H1 (cell line): ENCODE results near the gene PLCB1.

ENCODE experiments used
- EZH2 ChIP-seq: fragments of 200-600 bp; sonication (generic); IDR thresholded peaks from 2 replicates; pipeline ENCODE4 v1.7.1; 2012; ENCODE audit warnings: low read depth, mild to moderate bottlenecking, moderate library complexity, low read length, inconsistent platforms; ENCODE audit not compliant: severe bottlenecking
- PHF8 ChIP-seq: fragments of 200-600 bp; sonication (generic); conservative IDR thresholded peaks from 2 replicates; pipeline ENCODE4 v1.7.1; 2012; ENCODE audit warnings: low read depth, mild to moderate bottlenecking, inconsistent platforms, low read length, moderate library complexity
- POLR2A ChIP-seq, 2 experiments: IDR thresholded peaks; 1 replicate in 1 of 2; 2 replicates in 1 of 2; pipeline ENCODE4 v1.6.1; 2011; ENCODE audit warnings: low read depth in 2 of 2, low read length in 2 of 2, mild to moderate bottlenecking in 2 of 2; ENCODE audit errors: control extremely low read depth in 1 of 2
- RAD21 ChIP-seq, 2 experiments: IDR thresholded peaks in 1 of 2; conservative IDR thresholded peaks in 1 of 2; 2 replicates each; pipeline ENCODE4 v1.6.1; 2011; ENCODE audit warnings: low read depth in 2 of 2, low read length in 2 of 2, improper control_type of control experiment in 1 of 2, inconsistent platforms in 1 of 2, mild to moderate bottlenecking in 1 of 2, moderate library complexity in 1 of 2
- SIN3A ChIP-seq, 2 experiments: IDR thresholded peaks in 1 of 2; conservative IDR thresholded peaks in 1 of 2; 2 replicates each; pipeline ENCODE4 v1.6.1; 2011 to 2012; ENCODE audit warnings: low read length in 2 of 2, improper control_type of control experiment in 1 of 2, low read depth in 1 of 2, mild to moderate bottlenecking in 1 of 2
- SP2 ChIP-seq: IDR thresholded peaks from 2 replicates; pipeline ENCODE4 v1.6.1; 2012; ENCODE audit warnings: mild to moderate bottlenecking, low read length, inconsistent platforms
- YY1 ChIP-seq: IDR thresholded peaks from 2 replicates; pipeline ENCODE4 v1.6.1; 2011; ENCODE audit warnings: low read depth, mild to moderate bottlenecking, low read length
- TF ChIP-seq, protein P1 (sequence below), 3 experiments: IDR thresholded peaks; 1 replicate in 2 of 3; 2 replicates in 1 of 3; pipeline versions ENCODE4 v1.5.1 to v1.6.1; 2011; ENCODE audit warnings: low read length in 3 of 3, mild to moderate bottlenecking in 3 of 3, inconsistent platforms in 2 of 3, low read depth in 1 of 3, moderate library complexity in 1 of 3; ENCODE audit not compliant: insufficient read depth in 1 of 3; ENCODE audit errors: control extremely low read depth in 1 of 3
- TF ChIP-seq, protein P2 (sequence below): IDR thresholded peaks from 2 replicates; pipeline ENCODE4 v1.6.1; 2012; ENCODE audit warnings: inconsistent platforms

DNA sequence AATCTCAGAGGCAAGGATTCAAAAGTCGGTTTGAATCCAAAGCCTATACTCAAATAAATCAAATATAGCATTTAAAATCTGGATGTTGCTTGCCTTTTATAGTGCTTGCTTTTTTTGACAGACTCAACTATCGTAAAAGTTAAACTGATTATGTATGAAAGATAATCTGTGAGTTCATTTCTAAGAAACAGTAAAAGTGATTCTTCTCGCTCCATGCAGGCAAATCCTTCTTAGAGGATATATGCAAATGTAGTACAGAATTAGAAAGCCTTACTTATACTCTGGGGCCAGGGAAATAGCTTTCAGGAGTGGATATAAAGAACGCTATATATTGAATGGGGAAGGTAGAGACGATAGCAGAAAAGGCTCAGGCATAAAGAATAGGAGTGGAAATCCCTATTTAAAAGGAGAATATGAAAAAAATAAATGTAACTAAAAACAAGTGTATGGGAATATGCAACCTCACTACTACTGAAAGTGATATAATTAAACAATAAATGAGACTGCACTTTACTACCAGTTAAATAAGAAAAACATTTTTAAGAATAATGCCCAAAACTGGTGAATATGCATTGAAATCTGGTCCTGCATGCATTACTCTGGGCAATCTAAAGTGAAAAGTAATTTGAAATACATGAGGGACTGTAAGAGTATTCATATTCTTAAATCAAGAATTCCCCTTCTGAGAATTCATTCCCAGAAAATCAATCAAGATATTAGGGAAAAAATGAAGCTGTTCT, 575.1 kb downstream of the PLCB1 start:
- TF ChIP-seq, protein P1, sequence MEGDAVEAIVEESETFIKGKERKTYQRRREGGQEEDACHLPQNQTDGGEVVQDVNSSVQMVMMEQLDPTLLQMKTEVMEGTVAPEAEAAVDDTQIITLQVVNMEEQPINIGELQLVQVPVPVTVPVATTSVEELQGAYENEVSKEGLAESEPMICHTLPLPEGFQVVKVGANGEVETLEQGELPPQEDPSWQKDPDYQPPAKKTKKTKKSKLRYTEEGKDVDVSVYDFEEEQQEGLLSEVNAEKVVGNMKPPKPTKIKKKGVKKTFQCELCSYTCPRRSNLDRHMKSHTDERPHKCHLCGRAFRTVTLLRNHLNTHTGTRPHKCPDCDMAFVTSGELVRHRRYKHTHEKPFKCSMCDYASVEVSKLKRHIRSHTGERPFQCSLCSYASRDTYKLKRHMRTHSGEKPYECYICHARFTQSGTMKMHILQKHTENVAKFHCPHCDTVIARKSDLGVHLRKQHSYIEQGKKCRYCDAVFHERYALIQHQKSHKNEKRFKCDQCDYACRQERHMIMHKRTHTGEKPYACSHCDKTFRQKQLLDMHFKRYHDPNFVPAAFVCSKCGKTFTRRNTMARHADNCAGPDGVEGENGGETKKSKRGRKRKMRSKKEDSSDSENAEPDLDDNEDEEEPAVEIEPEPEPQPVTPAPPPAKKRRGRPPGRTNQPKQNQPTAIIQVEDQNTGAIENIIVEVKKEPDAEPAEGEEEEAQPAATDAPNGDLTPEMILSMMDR (IDR thresholded peaks at IDR 0.05; ENCODE audit: control extremely low read depth in 1 of 3, insufficient read depth in 1 of 3, low read depth in 1 of 3, low read length in 3 of 3) = no peak
- TF ChIP-seq SP2 = no peak
- no peak for TF ChIP-seq POLR2A (IDR thresholded peaks at IDR 0.05; ENCODE audit: control extremely low read depth in 1 of 2, low read depth in 2 of 2, low read length in 2 of 2)
- TF ChIP-seq SIN3A (conservative IDR thresholded peaks at IDR 0.05 in 1 of 2, IDR thresholded peaks at IDR 0.05 in 1 of 2; ENCODE audit: low read depth in 1 of 2, low read length in 2 of 2) = no peak
- TF ChIP-seq, protein P2, sequence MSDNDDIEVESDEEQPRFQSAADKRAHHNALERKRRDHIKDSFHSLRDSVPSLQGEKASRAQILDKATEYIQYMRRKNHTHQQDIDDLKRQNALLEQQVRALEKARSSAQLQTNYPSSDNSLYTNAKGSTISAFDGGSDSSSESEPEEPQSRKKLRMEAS = no peak
- no peak for TF ChIP-seq EZH2
- TF ChIP-seq YY1 = no peak
- TF ChIP-seq PHF8 = no peak
- no peak for TF ChIP-seq RAD21 (IDR thresholded peaks at IDR 0.05 in 1 of 2, conservative IDR thresholded peaks at IDR 0.05 in 1 of 2; ENCODE audit: low read depth in 2 of 2, low read length in 2 of 2)
